ENCODE data around the gene DBNL. TPM values are rescaled to one million over a fixed set of nuclear protein-coding genes. Genes with fewer than 3 reads are reported as not detected.

DBNL gene
- total RNA-seq, 1 experiment from 2014 or later = 111 TPM

DNA sequence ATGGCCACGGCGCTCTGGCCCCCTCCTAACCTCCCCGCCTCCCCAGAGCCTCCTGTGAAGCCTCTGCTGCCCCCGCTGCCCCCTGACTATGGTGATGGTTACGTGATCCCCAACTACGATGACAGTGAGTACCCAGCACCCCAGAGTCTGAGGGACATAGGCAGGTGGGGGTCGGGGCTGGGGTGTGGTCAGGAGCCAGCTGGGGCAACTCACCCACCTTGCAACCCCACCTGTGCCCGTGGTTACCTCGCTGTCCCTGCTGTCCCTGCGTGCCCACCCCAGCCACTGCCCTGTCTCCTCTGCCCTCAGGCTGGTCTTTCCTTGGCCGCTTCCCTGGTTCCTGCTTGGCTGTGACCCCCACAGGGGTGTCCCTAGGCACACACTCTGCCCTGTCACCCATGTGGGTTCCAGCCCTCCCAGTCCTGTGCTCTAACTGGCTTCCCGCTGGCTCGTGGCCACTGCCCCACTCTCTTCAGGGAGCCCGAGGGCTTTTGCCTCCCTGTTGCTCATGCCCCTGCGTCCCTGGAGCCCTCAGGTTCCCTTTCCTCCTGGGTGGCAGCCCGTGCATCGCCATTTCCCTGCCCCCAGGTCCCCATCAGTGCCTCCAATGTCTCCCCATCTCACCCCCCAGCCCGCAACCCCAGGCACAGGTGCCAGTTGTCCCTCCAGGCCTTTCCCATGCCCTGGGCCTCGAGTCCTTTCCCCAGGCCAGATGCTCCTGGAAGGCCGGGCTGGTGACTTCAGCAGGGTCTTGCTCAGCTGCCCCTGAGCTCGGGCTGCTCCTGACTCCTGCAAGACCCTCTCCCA, 63.7 kb downstream of the DBNL start:
- in situ Hi-C loops (cut with HindIII; ENCODE audit: low pct_unique_long_range_greater_than_20kb, low sequenced_read_pairs) = no loop called here
- no peak for TF ChIP-seq SIN3A (IDR thresholded peaks at IDR 0.05; ENCODE audit: borderline replicate concordance, insufficient read depth, low read depth, low read length)
- TF ChIP-seq TCF7L2 (IDR thresholded peaks at IDR 0.05; ENCODE audit: low read depth, low read length) = no peak
- no peak for TF ChIP-seq POLR2AphosphoS5 (IDR thresholded peaks at IDR 0.05; ENCODE audit: low read depth, low read length)
- no peak for TF ChIP-seq CTCF (IDR thresholded peaks at IDR 0.05)
- TF ChIP-seq, protein P1, sequence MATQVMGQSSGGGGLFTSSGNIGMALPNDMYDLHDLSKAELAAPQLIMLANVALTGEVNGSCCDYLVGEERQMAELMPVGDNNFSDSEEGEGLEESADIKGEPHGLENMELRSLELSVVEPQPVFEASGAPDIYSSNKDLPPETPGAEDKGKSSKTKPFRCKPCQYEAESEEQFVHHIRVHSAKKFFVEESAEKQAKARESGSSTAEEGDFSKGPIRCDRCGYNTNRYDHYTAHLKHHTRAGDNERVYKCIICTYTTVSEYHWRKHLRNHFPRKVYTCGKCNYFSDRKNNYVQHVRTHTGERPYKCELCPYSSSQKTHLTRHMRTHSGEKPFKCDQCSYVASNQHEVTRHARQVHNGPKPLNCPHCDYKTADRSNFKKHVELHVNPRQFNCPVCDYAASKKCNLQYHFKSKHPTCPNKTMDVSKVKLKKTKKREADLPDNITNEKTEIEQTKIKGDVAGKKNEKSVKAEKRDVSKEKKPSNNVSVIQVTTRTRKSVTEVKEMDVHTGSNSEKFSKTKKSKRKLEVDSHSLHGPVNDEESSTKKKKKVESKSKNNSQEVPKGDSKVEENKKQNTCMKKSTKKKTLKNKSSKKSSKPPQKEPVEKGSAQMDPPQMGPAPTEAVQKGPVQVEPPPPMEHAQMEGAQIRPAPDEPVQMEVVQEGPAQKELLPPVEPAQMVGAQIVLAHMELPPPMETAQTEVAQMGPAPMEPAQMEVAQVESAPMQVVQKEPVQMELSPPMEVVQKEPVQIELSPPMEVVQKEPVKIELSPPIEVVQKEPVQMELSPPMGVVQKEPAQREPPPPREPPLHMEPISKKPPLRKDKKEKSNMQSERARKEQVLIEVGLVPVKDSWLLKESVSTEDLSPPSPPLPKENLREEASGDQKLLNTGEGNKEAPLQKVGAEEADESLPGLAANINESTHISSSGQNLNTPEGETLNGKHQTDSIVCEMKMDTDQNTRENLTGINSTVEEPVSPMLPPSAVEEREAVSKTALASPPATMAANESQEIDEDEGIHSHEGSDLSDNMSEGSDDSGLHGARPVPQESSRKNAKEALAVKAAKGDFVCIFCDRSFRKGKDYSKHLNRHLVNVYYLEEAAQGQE (IDR thresholded peaks at IDR 0.05; ENCODE audit: insufficient read depth in 1 of 2, low read depth in 2 of 2, low read length in 1 of 2) = no peak
- intact Hi-C loops (cut with micrococcal nuclease; ENCODE audit: unreplicated experiment) = no loop called here
- BruUV-seq (replicated peaks) = no TSS peak
- ChIA-PET POLR2A (no interaction called here), CTCF (no interaction called here)
- Histone ChIP-seq H3K27ac (ENCODE audit: low read length) (no peak overlapping the region), H3K27me3 (ENCODE audit: control insufficient read depth, insufficient read depth, low read length) (no peaks in the 10 kb centered on the region), H3K9me3 (ENCODE audit: control insufficient read depth, insufficient read depth, low read depth, low read length) (no peaks in the 10 kb centered on the region), H3K36me3 (ENCODE audit: control insufficient read depth, insufficient read depth, low read length) (no peaks in the 10 kb centered on the region), H3K4me3 (ENCODE audit: low read depth in 2 of 2, low read length in 2 of 2) (no peak overlapping the region), H3K4me1 (ENCODE audit: control insufficient read depth, insufficient read depth, low read length) (no peaks in the 10 kb centered on the region; the same call in 1 of the 2 replicates)
- no peak for ATAC-seq
- DNase-seq (ENCODE audit: low read depth, low spot score) = no peak

DNA sequence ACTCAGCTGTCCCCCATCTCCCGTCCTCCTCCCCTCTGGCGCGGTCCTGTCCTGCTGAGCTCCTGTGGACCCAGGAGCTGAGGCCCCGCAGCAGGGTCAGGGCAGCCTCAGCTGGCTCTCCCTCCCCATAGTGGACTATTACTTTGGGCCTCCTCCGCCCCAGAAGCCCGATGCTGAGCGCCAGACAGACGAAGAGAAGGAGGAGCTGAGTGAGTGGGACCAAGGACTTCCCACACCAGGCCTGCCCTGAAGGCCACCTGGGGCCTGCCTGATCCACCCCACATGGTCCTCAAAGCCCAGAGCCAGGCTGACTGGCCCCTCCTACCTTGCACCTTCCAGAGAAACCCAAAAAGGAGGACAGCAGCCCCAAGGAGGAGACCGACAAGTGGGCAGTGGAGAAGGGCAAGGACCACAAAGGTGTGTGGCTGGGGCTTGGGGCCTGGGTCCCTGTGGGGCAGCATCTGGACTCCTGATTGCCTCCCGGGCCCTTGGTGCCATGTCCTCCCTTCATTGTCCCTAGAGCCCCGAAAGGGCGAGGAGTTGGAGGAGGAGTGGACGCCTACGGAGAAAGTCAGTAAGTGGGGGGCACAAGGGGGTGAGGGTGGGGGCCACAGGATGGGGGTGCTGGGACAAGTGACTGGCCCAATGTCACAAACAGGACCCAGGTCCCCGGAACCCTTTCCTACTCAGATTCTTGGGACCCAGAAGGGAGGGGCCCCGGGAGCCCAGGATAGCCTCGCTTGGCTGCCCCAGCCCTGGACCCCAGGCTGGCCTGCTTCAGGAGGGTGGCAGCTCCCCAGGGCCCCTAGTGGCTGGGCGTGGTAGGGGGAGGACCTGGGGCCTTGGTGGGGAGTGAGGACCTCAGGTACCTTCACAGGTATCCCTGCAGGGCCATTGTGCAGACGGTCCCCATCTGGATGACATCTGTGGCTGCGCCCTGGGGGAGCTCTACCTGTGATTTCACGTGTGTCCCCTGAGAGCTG, 64.6 kb downstream of the DBNL start:
- no TSS peak for BruUV-seq (replicated peaks)

More for the DNA sequence above, 64.6 kb downstream of the DBNL start:
- POLR2A ChIA-PET = no interaction called here
- CTCF ChIA-PET = no interaction called here
- in situ Hi-C loops (cut with HindIII; ENCODE audit: low pct_unique_long_range_greater_than_20kb, low sequenced_read_pairs) (no loop called here), intact Hi-C loops (cut with micrococcal nuclease; ENCODE audit: unreplicated experiment) (no loop called here)
- H3K4me1 ChIP-seq (ENCODE audit: control insufficient read depth, insufficient read depth, low read length) = no peaks in the 10 kb centered on the region; the same call in 1 of the 2 replicates
- ATAC-seq = no peak
- H3K9me3 ChIP-seq (ENCODE audit: control insufficient read depth, insufficient read depth, low read depth, low read length) = no peaks in the 10 kb centered on the region
- no peaks in the 10 kb centered on the region for H3K36me3 ChIP-seq (ENCODE audit: control insufficient read depth, insufficient read depth, low read length)
- DNase-seq (ENCODE audit: low read depth, low spot score) = no peak
- H3K27ac ChIP-seq (ENCODE audit: low read length) = no peak overlapping the region
- no peaks in the 10 kb centered on the region for H3K27me3 ChIP-seq (ENCODE audit: control insufficient read depth, insufficient read depth, low read length)
- no peak for TF ChIP-seq CTCF (IDR thresholded peaks at IDR 0.05)
- no peak for TF ChIP-seq POLR2AphosphoS5 (IDR thresholded peaks at IDR 0.05; ENCODE audit: low read depth, low read length)
- no peak for TF ChIP-seq TCF7L2 (IDR thresholded peaks at IDR 0.05; ENCODE audit: low read depth, low read length)
- no peak for TF ChIP-seq SIN3A (IDR thresholded peaks at IDR 0.05; ENCODE audit: borderline replicate concordance, insufficient read depth, low read depth, low read length)
- TF ChIP-seq, protein P1 (IDR thresholded peaks at IDR 0.05; ENCODE audit: insufficient read depth in 1 of 2, low read depth in 2 of 2, low read length in 1 of 2) = no peak
- no peak overlapping the region for H3K4me3 ChIP-seq (ENCODE audit: low read depth in 2 of 2, low read length in 2 of 2)
